ENCODE results near the gene CBLC.

DNA sequence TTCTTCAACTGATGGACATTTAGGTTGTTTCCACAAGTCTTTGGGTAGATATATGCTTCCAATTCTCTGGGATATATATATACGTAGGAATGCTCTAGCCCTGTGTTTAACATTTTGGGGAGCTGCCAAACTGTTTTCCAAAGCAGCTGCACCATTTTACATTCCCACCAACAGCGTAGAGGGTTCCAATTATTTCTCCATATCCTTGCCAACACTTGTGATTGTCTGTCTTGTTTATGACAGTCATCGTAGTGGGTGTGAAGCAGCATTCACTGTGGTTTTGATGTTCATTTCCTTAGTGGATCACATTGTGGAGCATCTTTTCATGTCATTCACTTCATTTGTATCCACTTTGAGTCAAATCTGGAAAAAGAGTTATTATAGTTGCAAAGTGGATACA is 4.7 kb upstream of the CBLC start:
- TF ChIP-seq, protein P1, sequence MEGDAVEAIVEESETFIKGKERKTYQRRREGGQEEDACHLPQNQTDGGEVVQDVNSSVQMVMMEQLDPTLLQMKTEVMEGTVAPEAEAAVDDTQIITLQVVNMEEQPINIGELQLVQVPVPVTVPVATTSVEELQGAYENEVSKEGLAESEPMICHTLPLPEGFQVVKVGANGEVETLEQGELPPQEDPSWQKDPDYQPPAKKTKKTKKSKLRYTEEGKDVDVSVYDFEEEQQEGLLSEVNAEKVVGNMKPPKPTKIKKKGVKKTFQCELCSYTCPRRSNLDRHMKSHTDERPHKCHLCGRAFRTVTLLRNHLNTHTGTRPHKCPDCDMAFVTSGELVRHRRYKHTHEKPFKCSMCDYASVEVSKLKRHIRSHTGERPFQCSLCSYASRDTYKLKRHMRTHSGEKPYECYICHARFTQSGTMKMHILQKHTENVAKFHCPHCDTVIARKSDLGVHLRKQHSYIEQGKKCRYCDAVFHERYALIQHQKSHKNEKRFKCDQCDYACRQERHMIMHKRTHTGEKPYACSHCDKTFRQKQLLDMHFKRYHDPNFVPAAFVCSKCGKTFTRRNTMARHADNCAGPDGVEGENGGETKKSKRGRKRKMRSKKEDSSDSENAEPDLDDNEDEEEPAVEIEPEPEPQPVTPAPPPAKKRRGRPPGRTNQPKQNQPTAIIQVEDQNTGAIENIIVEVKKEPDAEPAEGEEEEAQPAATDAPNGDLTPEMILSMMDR (IDR thresholded peaks at IDR 0.05 in 4 of 5, conservative IDR thresholded peaks at IDR 0.05 in 1 of 5): no peak
- TF ChIP-seq POLR2A (IDR thresholded peaks at IDR 0.05): no peak

Measured in gastrocnemius medialis (tissue), 4 donors.